Loucy (cell line): Measurements from ENCODE around the gene C3orf70.

Experiments used
- EZH2phosphoT487 ChIP-seq: fragments of 200-600 bp; IDR thresholded peaks from 2 replicates; pipeline ENCODE4 v1.6.1; 2018; ENCODE audit warnings: antibody characterized with exemption, mild to moderate bottlenecking, moderate library complexity, borderline replicate concordance
- TF ChIP-seq, protein P1 (sequence below): fragments of 200-600 bp; sonication (generic); conservative IDR thresholded peaks from 2 replicates; pipeline ENCODE4 v1.5.1; 2014; ENCODE audit warnings: mild to moderate bottlenecking, antibody characterized with exemption, low read length

DNA sequence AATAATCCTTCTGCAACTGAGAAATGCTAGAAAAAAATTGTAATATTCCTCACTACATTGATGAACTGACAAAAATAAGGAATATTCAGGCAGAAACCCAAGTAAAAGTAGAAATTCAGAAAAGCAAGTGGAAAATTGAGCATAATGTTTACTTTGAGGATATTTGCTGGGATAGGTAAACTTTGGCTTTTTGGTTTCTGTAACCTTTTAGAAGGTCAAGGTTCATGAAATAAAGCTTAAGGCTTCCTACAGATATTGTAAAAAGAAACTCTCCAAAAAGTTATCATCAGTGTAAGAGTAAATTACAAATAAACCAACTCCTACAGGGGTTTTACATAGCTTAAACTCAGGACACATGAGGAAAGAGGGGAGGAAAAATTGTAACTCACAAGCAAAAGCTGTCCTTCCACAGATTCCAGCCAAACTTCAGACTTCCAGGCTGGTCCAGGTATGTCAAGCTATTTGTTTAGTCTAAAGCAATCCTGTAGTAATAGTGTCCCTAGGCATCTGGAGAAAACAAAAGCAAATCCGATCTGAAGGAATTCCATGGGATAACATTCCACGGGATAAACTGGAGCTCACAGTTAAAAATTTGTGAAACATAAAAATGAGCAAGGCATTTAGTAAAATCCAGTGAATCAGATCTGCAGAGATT lies 21.1 kb downstream of the C3orf70 start:
- TF ChIP-seq, protein P1, sequence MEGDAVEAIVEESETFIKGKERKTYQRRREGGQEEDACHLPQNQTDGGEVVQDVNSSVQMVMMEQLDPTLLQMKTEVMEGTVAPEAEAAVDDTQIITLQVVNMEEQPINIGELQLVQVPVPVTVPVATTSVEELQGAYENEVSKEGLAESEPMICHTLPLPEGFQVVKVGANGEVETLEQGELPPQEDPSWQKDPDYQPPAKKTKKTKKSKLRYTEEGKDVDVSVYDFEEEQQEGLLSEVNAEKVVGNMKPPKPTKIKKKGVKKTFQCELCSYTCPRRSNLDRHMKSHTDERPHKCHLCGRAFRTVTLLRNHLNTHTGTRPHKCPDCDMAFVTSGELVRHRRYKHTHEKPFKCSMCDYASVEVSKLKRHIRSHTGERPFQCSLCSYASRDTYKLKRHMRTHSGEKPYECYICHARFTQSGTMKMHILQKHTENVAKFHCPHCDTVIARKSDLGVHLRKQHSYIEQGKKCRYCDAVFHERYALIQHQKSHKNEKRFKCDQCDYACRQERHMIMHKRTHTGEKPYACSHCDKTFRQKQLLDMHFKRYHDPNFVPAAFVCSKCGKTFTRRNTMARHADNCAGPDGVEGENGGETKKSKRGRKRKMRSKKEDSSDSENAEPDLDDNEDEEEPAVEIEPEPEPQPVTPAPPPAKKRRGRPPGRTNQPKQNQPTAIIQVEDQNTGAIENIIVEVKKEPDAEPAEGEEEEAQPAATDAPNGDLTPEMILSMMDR, result no peak
- TF ChIP-seq EZH2phosphoT487, result no peak
